ENCODE measurements around the gene FMNL3. TPM values are rescaled to one million over a fixed set of nuclear protein-coding genes. Genes with fewer than 3 reads are reported as not detected.

The FMNL3 gene
- total RNA-seq, 1 donor from 2014 or later, result 11.9 TPM

GRCh38 chr12:49664591-49665239, 42.5 kb downstream of the FMNL3 start:
- H3K9me3 Mint-ChIP-seq (ENCODE audit: low read depth), result no peaks in the 10 kb centered on the region
- no peak for TF ChIP-seq CTCF (IDR thresholded peaks at IDR 0.05; ENCODE audit: unreplicated experiment)
- no peaks in the 10 kb centered on the region for H3K27me3 Mint-ChIP-seq
- no peaks in the 10 kb centered on the region for H3K4me1 Mint-ChIP-seq (ENCODE audit: low read depth)
- peaks cover 3% of the 10 kb centered on the region for H3K36me3 Mint-ChIP-seq (ENCODE audit: insufficient read depth)
- no peak for DNase-seq (ENCODE audit: low spot score, unreplicated experiment)
- H3K4me3 Mint-ChIP-seq (ENCODE audit: low read depth), result no peak overlapping the region
- peak overlapping the region; percentile 11 for H3K27ac Mint-ChIP-seq

- no peaks in the 10 kb centered on the region for H3K4me1 Mint-ChIP-seq (ENCODE audit: low read depth)
- no peak overlapping the region for H3K27ac Mint-ChIP-seq
- DNase-seq (ENCODE audit: low spot score, unreplicated experiment), result no peak
- H3K36me3 Mint-ChIP-seq (ENCODE audit: insufficient read depth), result peaks cover 3% of the 10 kb centered on the region
- no peak overlapping the region for H3K4me3 Mint-ChIP-seq (ENCODE audit: low read depth)
- H3K27me3 Mint-ChIP-seq, result no peaks in the 10 kb centered on the region
- H3K9me3 Mint-ChIP-seq (ENCODE audit: low read depth), result no peaks in the 10 kb centered on the region
- TF ChIP-seq CTCF (IDR thresholded peaks at IDR 0.05; ENCODE audit: unreplicated experiment), result no peak
These were observed 43.0 kb downstream of the FMNL3 start for GRCh38 chr12:49664167-49664566.

- Mint-ChIP-seq H3K9me3 (ENCODE audit: low read depth) (no peaks in the 10 kb centered on the region), H3K27ac (no peak overlapping the region), H3K4me1 (ENCODE audit: low read depth) (no peaks in the 10 kb centered on the region), H3K4me3 (ENCODE audit: low read depth) (no peak overlapping the region), H3K36me3 (ENCODE audit: insufficient read depth) (peaks cover 3% of the 10 kb centered on the region), H3K27me3 (no peaks in the 10 kb centered on the region)
- no peak for TF ChIP-seq CTCF (IDR thresholded peaks at IDR 0.05; ENCODE audit: unreplicated experiment)
- DNase-seq (ENCODE audit: low spot score, unreplicated experiment), result no peak
These were observed 44.0 kb downstream of the FMNL3 start for GRCh38 chr12:49662998-49663843.

GRCh38 chr12:49661746-49662145, 45.5 kb downstream of the FMNL3 start:
- no peak for DNase-seq (ENCODE audit: low spot score, unreplicated experiment)
- no peaks in the 10 kb centered on the region for H3K9me3 Mint-ChIP-seq (ENCODE audit: low read depth)
- no peak for TF ChIP-seq CTCF (IDR thresholded peaks at IDR 0.05; ENCODE audit: unreplicated experiment)
- no peaks in the 10 kb centered on the region for H3K27me3 Mint-ChIP-seq
- H3K36me3 Mint-ChIP-seq (ENCODE audit: insufficient read depth), result peaks cover 5% of the 10 kb centered on the region
- H3K4me3 Mint-ChIP-seq (ENCODE audit: low read depth), result no peak overlapping the region
- H3K4me1 Mint-ChIP-seq (ENCODE audit: low read depth), result no peaks in the 10 kb centered on the region
- no peak overlapping the region for H3K27ac Mint-ChIP-seq

- Mint-ChIP-seq H3K36me3 (ENCODE audit: insufficient read depth) (peaks cover 5% of the 10 kb centered on the region), H3K9me3 (ENCODE audit: low read depth) (no peaks in the 10 kb centered on the region), H3K27me3 (no peaks in the 10 kb centered on the region), H3K4me1 (ENCODE audit: low read depth) (no peaks in the 10 kb centered on the region), H3K27ac (no peak overlapping the region), H3K4me3 (ENCODE audit: low read depth) (no peak overlapping the region)
- no peak for TF ChIP-seq CTCF (IDR thresholded peaks at IDR 0.05; ENCODE audit: unreplicated experiment)
- no peak for DNase-seq (ENCODE audit: low spot score, unreplicated experiment)
These were observed 46.0 kb downstream of the FMNL3 start for GRCh38 chr12:49661191-49661590.

Measured in progenitor cell of endocrine pancreas (in vitro differentiated cells).